Right lung (tissue), 5 donors: ENCODE measurements around the gene MAP3K2. TPM values are rescaled to one million over a fixed set of nuclear protein-coding genes. Genes with fewer than 3 reads are reported as not detected.
"Not testable (repeated sequence)": the region's sequence is repeated elsewhere in the genome, so short reads cannot be mapped to it uniquely, and the experiment has no call there.

ENCODE experiments used
- DNase-seq, 2 donors: peaks; one replicate each; pipeline ENCODE4 v3.0.0-alpha.2; 2013
- polyA plus RNA-seq, 5 donors: library from polyadenylated mRNA; unstranded; fragments of 120-200 nt; gene quantifications; one replicate each; pipeline versions ENCODE4 v1.2.1 to v1.2.3, GENCODE V29; 2013; ENCODE audit warnings: inconsistent platforms in 1 of 5, low replicate concordance in 1 of 5; ENCODE audit not compliant: insufficient read length in 5 of 5, insufficient read depth in 1 of 5

Gene MAP3K2
- polyA plus RNA-seq, 5 donors: 17.2 to 29.9 (median 25.3) TPM

GRCh38 chr2:127384529-127384928 lies 3.2 kb downstream of the MAP3K2 start:
- no peak for DNase-seq

- DNase-seq: no peak
Observed at GRCh38 chr2:127382831-127383230, 4.9 kb downstream of the MAP3K2 start.

GRCh38 chr2:127381762-127382161 lies 6.0 kb downstream of the MAP3K2 start:
- no peak for DNase-seq

- no peak for DNase-seq
Observed at GRCh38 chr2:127379712-127380355, 7.9 kb downstream of the MAP3K2 start.

GRCh38 chr2:127378720-127379119 lies 9.1 kb downstream of the MAP3K2 start:
- no peak for DNase-seq

GRCh38 chr2:127377262-127377661 lies 10.5 kb downstream of the MAP3K2 start:
- DNase-seq: no peak

GRCh38 chr2:127376257-127376656 lies 11.5 kb downstream of the MAP3K2 start:
- no peak for DNase-seq

- DNase-seq: no peak
Observed at GRCh38 chr2:127373362-127374083, 14.3 kb downstream of the MAP3K2 start.

GRCh38 chr2:127371037-127371436 lies 16.7 kb downstream of the MAP3K2 start:
- DNase-seq: no peak

- no peak for DNase-seq
Observed at GRCh38 chr2:127370010-127370409, 17.8 kb downstream of the MAP3K2 start.

GRCh38 chr2:127365211-127365643 lies 22.5 kb downstream of the MAP3K2 start:
- no peak for DNase-seq

GRCh38 chr2:127362971-127363370 lies 24.8 kb downstream of the MAP3K2 start:
- no peak for DNase-seq

- no peak for DNase-seq
Observed at GRCh38 chr2:127361929-127362885, 25.6 kb downstream of the MAP3K2 start.

- DNase-seq: no peak
Observed at GRCh38 chr2:127360242-127360641, 27.5 kb downstream of the MAP3K2 start.

- DNase-seq: no peak
Observed at GRCh38 chr2:127359520-127359919, 28.3 kb downstream of the MAP3K2 start.

GRCh38 chr2:127358971-127359370 lies 28.8 kb downstream of the MAP3K2 start:
- no peak for DNase-seq

GRCh38 chr2:127358044-127358443 lies 29.7 kb downstream of the MAP3K2 start:
- peak in 1 of 2 donors; percentile 18 for DNase-seq

GRCh38 chr2:127357591-127357990 lies 30.2 kb downstream of the MAP3K2 start:
- peak; percentile 57 to 72 for DNase-seq

GRCh38 chr2:127356531-127356930 lies 31.2 kb downstream of the MAP3K2 start:
- no peak for DNase-seq

- DNase-seq: no peak
Observed at GRCh38 chr2:127355407-127356008, 32.3 kb downstream of the MAP3K2 start.

GRCh38 chr2:127353873-127354676 lies 33.7 kb downstream of the MAP3K2 start:
- DNase-seq: not testable (repeated sequence)
